ENCODE results near the gene KRT6A. TPM values are rescaled to one million over a fixed set of nuclear protein-coding genes. Genes with fewer than 3 reads are reported as not detected.

The KRT6A gene
- total and polyA plus RNA-seq, 9 of the 15 experiments (the other 6 are each of a cell fraction or from before 2014, with no cell fraction given): 0.26 TPM; not detected in 8

GRCh38 chr12:52528641-52529143 is 35.6 kb upstream of the KRT6A start:
- H3K36me3 ChIP-seq (ENCODE audit: control insufficient read depth, insufficient read depth, low read length): no peaks in the 10 kb centered on the region
- CTCF ChIA-PET (ENCODE audit: low intra/inter-chr PET ratio): no interaction called here
- POLR2A ChIA-PET: interaction anchor here (1.0 kb wide), 1 partner anchor 9 kb away, joined by 3 read pairs; the partner anchor contains the start of gene KRT5
- H3K27ac ChIP-seq (ENCODE audit: extremely low read depth, low read depth, low read length): no peak overlapping the region
- H3K9me3 ChIP-seq (replicated peaks; ENCODE audit: control insufficient read depth, insufficient read depth, low read depth, low read length): no peaks in the 10 kb centered on the region
- ATAC-seq (no peak), FAIRE-seq (no peak), DNase-seq (ENCODE audit: extremely low read depth in 1 of 4, low spot score in 3 of 4) (no peak)
- H3K27me3 ChIP-seq (ENCODE audit: control insufficient read depth in 2 of 2, insufficient read depth in 2 of 2, low read length in 2 of 2): peaks cover 5 to 49% of the 10 kb centered on the region in 2 experiments; a peak in 4 of 5 replicates
- no peak overlapping the region for H3K4me3 ChIP-seq
- intact Hi-C loops (cut with micrococcal nuclease): no loop called here
- H3K9ac ChIP-seq (ENCODE audit: insufficient read depth in 1 of 2, low read depth in 2 of 2, low read length in 2 of 2): no peak overlapping the region
- H3K4me2 ChIP-seq (ENCODE audit: insufficient read depth, low read length): no peak overlapping the region
- WGBS (ENCODE audit: insufficient coverage, low coverage, missing lambda C conversion rate): 0% methylated on average over 7 of the region's 8 CpGs
- H3K4me1 ChIP-seq (replicated peaks in 1 of 2; ENCODE audit: control insufficient read depth in 2 of 2, insufficient read depth in 2 of 2, low read length in 2 of 2): no peaks in the 10 kb centered on the region
- H2AFZ ChIP-seq (ENCODE audit: low read depth, low read length): no peak overlapping the region
- H3K79me2 ChIP-seq (ENCODE audit: control insufficient read depth, insufficient read depth, low read length): no peaks in the 10 kb centered on the region
- peaks cover 5% of the 10 kb centered on the region; the same call in 1 of the 2 replicates for H4K20me1 ChIP-seq (replicated peaks; ENCODE audit: control insufficient read depth, insufficient read depth, low read length)
- no TSS peak for BruUV-seq (replicated peaks)
- in situ Hi-C loops (cut with MboI): no loop called here
- no peaks in the 10 kb centered on the region for H3K9me1 ChIP-seq (ENCODE audit: control insufficient read depth, insufficient read depth, low read length)
- no peak for TF ChIP-seq REST (IDR thresholded peaks at IDR 0.05; ENCODE audit: borderline replicate concordance)
- TF ChIP-seq REST (CRISPR knock-in tag; IDR thresholded peaks at IDR 0.05; ENCODE audit: low read depth): no peak
- no peak for TF ChIP-seq ETV5 (CRISPR knock-in tag; IDR thresholded peaks at IDR 0.05; ENCODE audit: low read depth)
- no peak for TF ChIP-seq CTBP1 (IDR thresholded peaks at IDR 0.05; ENCODE audit: borderline replicate concordance)
- no peak for TF ChIP-seq SRSF9 (IDR thresholded peaks at IDR 0.05; ENCODE audit: borderline replicate concordance, low read depth, low read length)
- TF ChIP-seq TCF3 (CRISPR knock-in tag; IDR thresholded peaks at IDR 0.05): no peak
- no peak for TF ChIP-seq CEBPZ (IDR thresholded peaks at IDR 0.05; ENCODE audit: borderline replicate concordance, low read depth, low read length)
- TF ChIP-seq XRCC3 (IDR thresholded peaks at IDR 0.05): no peak
